HepG2 (cell line): ENCODE data around the gene TMEM14C. TPM values are rescaled to one million over a fixed set of nuclear protein-coding genes. Genes with fewer than 3 reads are reported as not detected.

Experiments used
- CCAR2 ChIP-seq: fragments of 200-400 bp; formaldehyde crosslinking; optimal IDR thresholded peaks from 2 replicates; pipeline ENCODE3; 2018; ENCODE audit warnings: low read depth, mild to moderate bottlenecking, low read length, moderate library complexity
- GFI1 ChIP-seq: sonication (generic); formaldehyde crosslinking; IDR thresholded peaks from 2 replicates; pipeline ENCODE4 v1.5.0; 2020; ENCODE audit warnings: missing genetic modification reagents, mild to moderate bottlenecking, borderline replicate concordance
- HINFP ChIP-seq: sonication (generic); formaldehyde crosslinking; IDR thresholded peaks from 2 replicates; pipeline ENCODE4 v1.4.0; 2020; ENCODE audit warnings: low read depth, mild to moderate bottlenecking, missing genetic modification reagents
- NFATC3 ChIP-seq: sonication (generic); formaldehyde crosslinking; IDR thresholded peaks from 2 replicates; pipeline ENCODE4 v1.5.1; 2020; ENCODE audit warnings: mild to moderate bottlenecking, missing genetic modification reagents
- NR2C2 ChIP-seq: sonication (generic); formaldehyde crosslinking; IDR thresholded peaks from 2 replicates; pipeline ENCODE4 v1.4.0; 2020; ENCODE audit warnings: missing genetic modification reagents, mild to moderate bottlenecking, moderate library complexity, borderline replicate concordance
- PHF21A ChIP-seq: sonication (generic); formaldehyde crosslinking; IDR thresholded peaks from 2 replicates; pipeline ENCODE4 v1.5.0; 2020; ENCODE audit warnings: mild to moderate bottlenecking, missing genetic modification reagents
- STAT6 ChIP-seq: sonication (generic); formaldehyde crosslinking; IDR thresholded peaks from 2 replicates; pipeline ENCODE4 v1.4.0; 2020; ENCODE audit warnings: missing genetic modification reagents, mild to moderate bottlenecking, borderline replicate concordance
- TGIF2 ChIP-seq: IDR thresholded peaks from 2 replicates; pipeline ENCODE4 v1.6.1; 2016; ENCODE audit warnings: control low read depth, missing compliant biosample characterization
- ZMYM3 ChIP-seq: sonication (generic); formaldehyde crosslinking; IDR thresholded peaks from 2 replicates; pipeline ENCODE4 v1.5.1; 2020; ENCODE audit warnings: mild to moderate bottlenecking, missing genetic modification reagents
- ZNF136 ChIP-seq: sonication (generic); formaldehyde crosslinking; IDR thresholded peaks from 2 replicates; pipeline ENCODE4 v1.8.1; 2022; ENCODE audit warnings: low read depth, mild to moderate bottlenecking, moderate library complexity, missing genetic modification reagents
- ZNF260 ChIP-seq: sonication (generic); formaldehyde crosslinking; IDR thresholded peaks from 2 replicates; pipeline ENCODE4 v1.4.0; 2020; ENCODE audit warnings: missing genetic modification reagents, low read depth, mild to moderate bottlenecking, borderline replicate concordance
- ZNF572 ChIP-seq: sonication (generic); formaldehyde crosslinking; IDR thresholded peaks from 2 replicates; pipeline ENCODE4 v1.5.1; 2020; ENCODE audit warnings: mild to moderate bottlenecking, missing genetic modification reagents
- ZNF784 ChIP-seq: sonication (generic); formaldehyde crosslinking; IDR thresholded peaks from 2 replicates; pipeline ENCODE4 v1.5.1; 2020; ENCODE audit warnings: missing genetic modification reagents, mild to moderate bottlenecking, borderline replicate concordance
- ZSCAN5A ChIP-seq: sonication (generic); formaldehyde crosslinking; IDR thresholded peaks from 2 replicates; pipeline ENCODE4 v1.8.0; 2022; ENCODE audit warnings: mild to moderate bottlenecking, missing genetic modification reagents, borderline replicate concordance
- polyA plus RNA-seq, 8 experiments: library from polyadenylated mRNA; depleted of rRNA in 3 of 8; stranded (reverse) in 7 of 8; unstranded in 1 of 8; fragments of >200 nt; fragmentation: Illumina TruSeq in 4 of 8; extraction: Trizol in 4 of 8; gene quantifications; 2 replicates each; pipeline versions ENCODE4 v1.2.1 to v1.2.3, GENCODE V29; 2011 to 2016; ENCODE audit warnings: low read depth in 4 of 8, missing spikeins in 1 of 8, mixed read lengths in 1 of 8; ENCODE audit not compliant: insufficient read depth in 1 of 8
- total RNA-seq, 5 experiments: library from RNA; depleted of rRNA; stranded (reverse); fragments of >200 nt; fragmentation: Illumina TruSeq; extraction: Trizol; gene quantifications; 2 replicates each; pipeline ENCODE4 v1.2.3, GENCODE V29; 2016; ENCODE audit warnings: low read depth in 1 of 5
- TF ChIP-seq, protein P1 (sequence below): sonication (generic); formaldehyde crosslinking; IDR thresholded peaks from 2 replicates; pipeline ENCODE4 v1.4.0; 2020; ENCODE audit warnings: missing genetic modification reagents

The TMEM14C gene
- total and polyA plus RNA-seq, 2 of the 13 experiments (the other 11 are each of a cell fraction or from before 2014, with no cell fraction given) = 184 TPM

DNA sequence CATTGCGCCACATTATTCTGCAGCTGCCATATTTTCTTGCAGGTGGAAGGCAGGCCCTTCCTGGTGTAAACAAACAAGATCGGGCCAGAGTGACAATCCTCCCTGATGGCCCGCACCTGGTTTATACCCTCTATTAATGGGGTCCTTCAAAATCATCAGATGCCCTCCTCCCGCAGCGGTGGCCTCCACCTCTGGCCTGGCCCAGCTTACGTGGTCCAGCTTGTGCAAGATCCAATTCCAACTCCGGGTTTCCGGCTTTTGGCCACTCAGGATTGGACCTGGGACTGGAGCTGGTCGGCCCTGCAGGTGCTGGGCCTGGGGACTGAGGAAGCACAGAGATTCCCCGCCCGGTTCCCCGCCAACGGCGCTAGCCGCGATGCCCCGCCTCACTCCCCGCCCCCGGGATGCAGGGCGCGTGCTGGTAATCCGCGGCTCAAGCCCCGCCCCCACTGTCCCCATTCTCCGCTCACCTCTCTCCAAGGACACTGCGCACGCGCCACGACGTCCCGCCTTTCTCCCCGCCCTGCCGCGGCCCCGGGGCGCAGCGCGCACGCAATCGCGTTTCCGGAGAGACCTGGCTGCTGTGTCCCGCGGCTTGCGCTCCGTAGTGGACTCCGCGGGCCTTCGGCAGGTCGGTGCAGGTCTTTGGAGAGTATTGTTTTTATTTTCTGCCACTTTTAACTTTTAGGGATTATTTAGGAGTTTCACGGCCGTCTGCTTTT is 24.5 kb downstream of the TMEM14C start, which contains the start of gene TMEM14B (continued):
- TF ChIP-seq STAT6 (peak; percentile 69; the same call in 1 of the 2 replicates), ZSCAN5A (CRISPR knock-in tag) (peak; percentile 83; the same call in 1 of the 2 replicates), ZNF136 (CRISPR knock-in tag) (no peak; the same call in none of the 2 replicates), NR2C2 (CRISPR knock-in tag) (no peak; the same call in none of the 2 replicates), ZNF784 (peak; percentile 95; the same call in 1 of the 2 replicates), CCAR2 (no peak), ZNF260 (CRISPR knock-in tag) (no peak), TGIF2 (CRISPR knock-in tag) (peak; percentile 61; the same call in 1 of the 2 replicates), ZMYM3 (CRISPR knock-in tag) (peak; percentile 84; the same call in 1 of the 2 replicates), NFATC3 (CRISPR knock-in tag) (peak; percentile 82), HINFP (peak; percentile 79; the same call in 1 of the 2 replicates), GFI1 (CRISPR knock-in tag) (peak; percentile 40; the same call in 1 of the 2 replicates), ZNF572 (peak; percentile 92; the same call in 1 of the 2 replicates), PHF21A (peak; percentile 94)
- TF ChIP-seq, protein P1, sequence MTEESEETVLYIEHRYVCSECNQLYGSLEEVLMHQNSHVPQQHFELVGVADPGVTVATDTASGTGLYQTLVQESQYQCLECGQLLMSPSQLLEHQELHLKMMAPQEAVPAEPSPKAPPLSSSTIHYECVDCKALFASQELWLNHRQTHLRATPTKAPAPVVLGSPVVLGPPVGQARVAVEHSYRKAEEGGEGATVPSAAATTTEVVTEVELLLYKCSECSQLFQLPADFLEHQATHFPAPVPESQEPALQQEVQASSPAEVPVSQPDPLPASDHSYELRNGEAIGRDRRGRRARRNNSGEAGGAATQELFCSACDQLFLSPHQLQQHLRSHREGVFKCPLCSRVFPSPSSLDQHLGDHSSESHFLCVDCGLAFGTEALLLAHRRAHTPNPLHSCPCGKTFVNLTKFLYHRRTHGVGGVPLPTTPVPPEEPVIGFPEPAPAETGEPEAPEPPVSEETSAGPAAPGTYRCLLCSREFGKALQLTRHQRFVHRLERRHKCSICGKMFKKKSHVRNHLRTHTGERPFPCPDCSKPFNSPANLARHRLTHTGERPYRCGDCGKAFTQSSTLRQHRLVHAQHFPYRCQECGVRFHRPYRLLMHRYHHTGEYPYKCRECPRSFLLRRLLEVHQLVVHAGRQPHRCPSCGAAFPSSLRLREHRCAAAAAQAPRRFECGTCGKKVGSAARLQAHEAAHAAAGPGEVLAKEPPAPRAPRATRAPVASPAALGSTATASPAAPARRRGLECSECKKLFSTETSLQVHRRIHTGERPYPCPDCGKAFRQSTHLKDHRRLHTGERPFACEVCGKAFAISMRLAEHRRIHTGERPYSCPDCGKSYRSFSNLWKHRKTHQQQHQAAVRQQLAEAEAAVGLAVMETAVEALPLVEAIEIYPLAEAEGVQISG (CRISPR knock-in tag) = peak; percentile 85
